GM21529 (cell line): ENCODE results near the gene SCN4A.
"Not testable (repeated sequence)": the region's sequence is repeated elsewhere in the genome, so short reads cannot be mapped to it uniquely, and the experiment has no call there.

Experiments
- ATAC-seq: cut with Tn5 transposase; IDR thresholded peaks from one replicate; pipeline ENCODE4 v1.9.1; 2021; ENCODE audit not compliant: unreplicated experiment

Gene SCN4A

GRCh38 chr17:63918305-63918704 is 54.4 kb downstream of the SCN4A start:
- no peak for ATAC-seq

GRCh38 chr17:63917646-63918045 is 55.1 kb downstream of the SCN4A start:
- ATAC-seq, result no peak

GRCh38 chr17:63917206-63917605 is 55.5 kb downstream of the SCN4A start:
- not testable (repeated sequence) for ATAC-seq

GRCh38 chr17:63916566-63917185 is 56.0 kb downstream of the SCN4A start:
- no peak for ATAC-seq

GRCh38 chr17:63915753-63916152 is 57.0 kb downstream of the SCN4A start:
- not testable (repeated sequence) for ATAC-seq

GRCh38 chr17:63914471-63914870 is 58.2 kb downstream of the SCN4A start:
- no peak for ATAC-seq

GRCh38 chr17:63911657-63912100 is 61.0 kb downstream of the SCN4A start:
- no peak for ATAC-seq

- no peak for ATAC-seq
Measured at GRCh38 chr17:63911041-63911635, 61.6 kb downstream of the SCN4A start, which contains the start of gene CSHL1. TSS of gene CSHL1 (minus strand) at chr17:63911258. CDS start at chr17:63911196, 62 bp downstream.

- no peak for ATAC-seq
Measured at GRCh38 chr17:63910096-63910495, 62.6 kb downstream of the SCN4A start.

- not testable (repeated sequence) for ATAC-seq
Measured at GRCh38 chr17:63909586-63909985, 63.1 kb downstream of the SCN4A start.

- not testable (repeated sequence) for ATAC-seq
Measured at GRCh38 chr17:63907161-63907778, 65.4 kb downstream of the SCN4A start.

- ATAC-seq, result not testable (repeated sequence)
Measured at GRCh38 chr17:63904796-63905195, 67.9 kb downstream of the SCN4A start.

GRCh38 chr17:63903787-63904201 is 68.9 kb downstream of the SCN4A start:
- not testable (repeated sequence) for ATAC-seq

GRCh38 chr17:63901971-63902370 is 70.7 kb downstream of the SCN4A start:
- not testable (repeated sequence) for ATAC-seq

- ATAC-seq, result not testable (repeated sequence)
Measured at GRCh38 chr17:63898899-63899798, 73.6 kb downstream of the SCN4A start.

- ATAC-seq, result not testable (repeated sequence)
Measured at GRCh38 chr17:63896524-63897354, 76.0 kb downstream of the SCN4A start, which contains the start of gene CSH1. TSS of gene CSH1 (minus strand) at chr17:63896574. CDS start at chr17:63896511, 63 bp downstream.

- not testable (repeated sequence) for ATAC-seq
Measured at GRCh38 chr17:63894821-63895220, 77.9 kb downstream of the SCN4A start.

- ATAC-seq, result not testable (repeated sequence)
Measured at GRCh38 chr17:63894021-63894420, 78.7 kb downstream of the SCN4A start.

GRCh38 chr17:63892316-63893037 is 80.2 kb downstream of the SCN4A start:
- not testable (repeated sequence) for ATAC-seq
